Measurements from ENCODE around the gene SHROOM2.

DNA sequence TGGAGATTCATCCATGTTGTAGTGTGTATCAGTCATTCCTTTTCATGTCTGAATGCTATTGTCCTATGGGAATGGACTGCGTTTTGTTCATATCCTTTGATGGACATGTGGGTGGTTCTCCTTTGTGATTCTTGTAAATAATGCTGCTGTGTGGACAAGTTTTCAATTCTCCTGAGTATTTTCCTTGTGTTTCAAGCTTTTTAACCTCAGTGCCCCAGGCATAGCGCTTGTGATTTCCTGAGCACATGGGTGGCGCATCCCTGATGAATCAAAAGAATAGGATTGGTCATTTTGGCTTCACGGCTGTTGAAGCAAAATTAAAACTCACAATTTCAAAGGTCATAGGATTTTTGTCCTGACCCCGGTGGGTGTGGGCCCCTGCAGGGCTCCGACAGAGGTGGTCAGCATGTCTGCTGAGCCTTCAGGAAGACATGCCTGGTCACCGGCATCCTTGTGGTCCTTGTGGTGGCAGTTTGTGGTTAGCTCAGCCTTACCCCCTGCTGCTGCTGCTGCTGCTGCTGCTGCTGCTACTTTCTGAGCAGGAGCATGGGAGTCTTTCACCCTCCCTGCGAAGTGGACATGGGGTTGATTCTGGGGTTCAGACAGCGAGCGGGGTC is 30.0 kb downstream of the SHROOM2 start:
- TF ChIP-seq POLR2A (IDR thresholded peaks at IDR 0.05; ENCODE audit: low read length) (no peak), GATA1 (IDR thresholded peaks at IDR 0.05; ENCODE audit: low read depth, low read length) (no peak)
